Measurements from ENCODE around the gene C19orf53. TPM values are rescaled to one million over a fixed set of nuclear protein-coding genes. Genes with fewer than 3 reads are reported as not detected.
A peak's percentile ranks its signal among the peaks of the same experiment; 100 is the strongest.
"Not testable (repeated sequence)": the region's sequence is repeated elsewhere in the genome, so short reads cannot be mapped to it uniquely, and the experiment has no call there.

Gene C19orf53
- total and polyA plus RNA-seq, 9 of the 15 experiments (the other 6 are each of a cell fraction or from before 2014, with no cell fraction given): 98.5 to 441 (median 164) TPM

GRCh38 chr19:13778847-13779246 is 4.6 kb downstream of the C19orf53 start (continued):
- TF ChIP-seq PKNOX1 (IDR thresholded peaks at IDR 0.05) (peak; percentile 40; the same call in 1 of the 2 replicates), MBD2 (IDR thresholded peaks at IDR 0.05; ENCODE audit: borderline replicate concordance, low read depth) (no peak)

GRCh38 chr19:13779794-13780193 is 5.5 kb downstream of the C19orf53 start:
- H2AFZ ChIP-seq (ENCODE audit: low read depth, low read length); FAIRE-seq; in situ Hi-C loops (cut with MboI); H4K20me1 ChIP-seq (replicated peaks; ENCODE audit: control insufficient read depth, insufficient read depth, low read length); H3K27ac ChIP-seq (ENCODE audit: extremely low read depth, low read depth, low read length); DNase-seq (ENCODE audit: extremely low read depth in 1 of 4, low spot score in 3 of 4); H3K27me3 ChIP-seq (ENCODE audit: control insufficient read depth in 2 of 2, insufficient read depth in 2 of 2, low read length in 2 of 2); ATAC-seq; intact Hi-C loops (cut with micrococcal nuclease); H3K9ac ChIP-seq (ENCODE audit: insufficient read depth in 1 of 2, low read depth in 2 of 2, low read length in 2 of 2); H3K9me1 ChIP-seq (ENCODE audit: control insufficient read depth, insufficient read depth, low read length); CTCF ChIA-PET (ENCODE audit: low intra/inter-chr PET ratio); H3K4me2 ChIP-seq (ENCODE audit: insufficient read depth, low read length); H3K4me3 ChIP-seq; H3K9me3 ChIP-seq (replicated peaks; ENCODE audit: control insufficient read depth, insufficient read depth, low read depth, low read length); BruUV-seq (replicated peaks): not testable (repeated sequence)
- Histone ChIP-seq H3K79me2 (ENCODE audit: control insufficient read depth, insufficient read depth, low read length) (peaks cover 19% of the 10 kb centered on the region), H3K4me1 (replicated peaks in 1 of 2; ENCODE audit: control insufficient read depth in 2 of 2, insufficient read depth in 2 of 2, low read length in 2 of 2) (peaks cover 11 to 23% of the 10 kb centered on the region in 2 experiments), H3K36me3 (ENCODE audit: control insufficient read depth, insufficient read depth, low read length) (peaks cover 39% of the 10 kb centered on the region)
- 88% methylated on average over 7 of the region's 8 CpGs for WGBS (ENCODE audit: insufficient coverage, low coverage, missing lambda C conversion rate)
- peak; percentile 27; the same call in 1 of the 2 replicates for TF ChIP-seq POLR2G (IDR thresholded peaks at IDR 0.05; ENCODE audit: low read depth, low read length)
- POLR2A ChIA-PET: interaction anchor here (0.6 to 1.2 kb wide), 3 partner anchors 15 to 34 kb away, joined by 3 to 5 read pairs (median 3); partner anchors contain the start of gene ZSWIM4

Data from K562 (cell line).